ENCODE data around the gene USP24.

- TF ChIP-seq CTCF (IDR thresholded peaks at IDR 0.05) = no peak
- no peak for TF ChIP-seq POLR2A (IDR thresholded peaks at IDR 0.05)
Observed at GRCh38 chr1:55067914-55068313, 147.2 kb downstream of the USP24 start.
